ENCODE results near the gene CNIH3. TPM values are rescaled to one million over a fixed set of nuclear protein-coding genes. Genes with fewer than 3 reads are reported as not detected.

CNIH3 gene
- total and polyA plus RNA-seq, 8 donors = 0.45 to 18.7 (median 3.1) TPM; not detected in 1

GRCh38 chr1:224669403-224669802 lies 53.3 kb downstream of the CNIH3 start:
- intact Hi-C loops (cut with DNase I; ENCODE audit: low total_unique reads) = no loop called here
- no peaks in the 10 kb centered on the region for H3K9me3 ChIP-seq
- H3K36me3 ChIP-seq = no peaks in the 10 kb centered on the region
- H3K27me3 ChIP-seq = no peaks in the 10 kb centered on the region
- no peaks in the 10 kb centered on the region for H3K4me1 ChIP-seq
- TF ChIP-seq POLR2AphosphoS5 (IDR thresholded peaks at IDR 0.05) (no peak), EP300 (IDR thresholded peaks at IDR 0.05) (no peak), POLR2A (IDR thresholded peaks at IDR 0.05) (no peak)
- TF ChIP-seq, protein P1, sequence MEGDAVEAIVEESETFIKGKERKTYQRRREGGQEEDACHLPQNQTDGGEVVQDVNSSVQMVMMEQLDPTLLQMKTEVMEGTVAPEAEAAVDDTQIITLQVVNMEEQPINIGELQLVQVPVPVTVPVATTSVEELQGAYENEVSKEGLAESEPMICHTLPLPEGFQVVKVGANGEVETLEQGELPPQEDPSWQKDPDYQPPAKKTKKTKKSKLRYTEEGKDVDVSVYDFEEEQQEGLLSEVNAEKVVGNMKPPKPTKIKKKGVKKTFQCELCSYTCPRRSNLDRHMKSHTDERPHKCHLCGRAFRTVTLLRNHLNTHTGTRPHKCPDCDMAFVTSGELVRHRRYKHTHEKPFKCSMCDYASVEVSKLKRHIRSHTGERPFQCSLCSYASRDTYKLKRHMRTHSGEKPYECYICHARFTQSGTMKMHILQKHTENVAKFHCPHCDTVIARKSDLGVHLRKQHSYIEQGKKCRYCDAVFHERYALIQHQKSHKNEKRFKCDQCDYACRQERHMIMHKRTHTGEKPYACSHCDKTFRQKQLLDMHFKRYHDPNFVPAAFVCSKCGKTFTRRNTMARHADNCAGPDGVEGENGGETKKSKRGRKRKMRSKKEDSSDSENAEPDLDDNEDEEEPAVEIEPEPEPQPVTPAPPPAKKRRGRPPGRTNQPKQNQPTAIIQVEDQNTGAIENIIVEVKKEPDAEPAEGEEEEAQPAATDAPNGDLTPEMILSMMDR (IDR thresholded peaks at IDR 0.05) = no peak
- DNase-seq = no peak
- H3K4me3 ChIP-seq = no peak overlapping the region
- 77 to 83% (median 79%) methylated on average over 3 of the region's 3 CpGs for WGBS, 5 donors
- H3K27ac ChIP-seq = no peak overlapping the region

DNA sequence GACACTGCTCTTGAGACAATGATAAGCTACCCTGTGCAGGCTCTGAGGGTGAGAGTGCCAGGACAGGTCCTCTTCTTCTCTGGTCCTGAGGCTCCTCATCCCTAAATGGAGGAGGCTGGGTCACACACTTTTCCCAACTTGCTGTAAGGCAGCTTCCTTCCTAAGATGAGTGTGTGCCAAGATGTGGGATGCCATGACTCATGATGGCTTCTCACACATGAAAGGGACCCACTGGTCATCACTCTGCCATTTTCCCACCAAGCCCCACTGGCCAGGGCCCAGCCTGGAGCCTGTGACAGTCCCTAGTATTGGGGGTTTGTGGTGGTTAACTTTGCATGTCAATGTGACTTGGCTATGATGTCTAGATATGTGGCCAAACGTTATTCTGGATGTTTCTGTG lies 54.4 kb downstream of the CNIH3 start:
- WGBS, 5 donors = 54 to 70% (median 64%) methylated on average over 1 of the region's 1 CpG
- H3K36me3 ChIP-seq = no peaks in the 10 kb centered on the region
- no peak overlapping the region for H3K4me3 ChIP-seq
- H3K4me1 ChIP-seq = no peaks in the 10 kb centered on the region
- DNase-seq = no peak
- intact Hi-C loops (cut with DNase I; ENCODE audit: low total_unique reads) = no loop called here
- TF ChIP-seq POLR2AphosphoS5 (IDR thresholded peaks at IDR 0.05) (no peak), POLR2A (IDR thresholded peaks at IDR 0.05) (no peak), EP300 (IDR thresholded peaks at IDR 0.05) (no peak)
- TF ChIP-seq, protein P1 (IDR thresholded peaks at IDR 0.05) = no peak
- no peaks in the 10 kb centered on the region for H3K9me3 ChIP-seq
- no peak overlapping the region for H3K27ac ChIP-seq
- no peaks in the 10 kb centered on the region for H3K27me3 ChIP-seq

GRCh38 chr1:224671076-224671475 lies 55.0 kb downstream of the CNIH3 start:
- Histone ChIP-seq H3K27me3 (no peaks in the 10 kb centered on the region), H3K27ac (no peak overlapping the region), H3K9me3 (no peaks in the 10 kb centered on the region), H3K4me3 (no peak overlapping the region), H3K4me1 (no peaks in the 10 kb centered on the region), H3K36me3 (no peaks in the 10 kb centered on the region)
- TF ChIP-seq, protein P1 (IDR thresholded peaks at IDR 0.05) = no peak
- no peak for TF ChIP-seq POLR2AphosphoS5 (IDR thresholded peaks at IDR 0.05)
- TF ChIP-seq POLR2A (IDR thresholded peaks at IDR 0.05) = no peak
- no peak for TF ChIP-seq EP300 (IDR thresholded peaks at IDR 0.05)
- intact Hi-C loops (cut with DNase I; ENCODE audit: low total_unique reads) = no loop called here
- no peak for DNase-seq
- 57 to 87% (median 67%) methylated on average over 1 of the region's 1 CpG for WGBS, 5 donors

DNA sequence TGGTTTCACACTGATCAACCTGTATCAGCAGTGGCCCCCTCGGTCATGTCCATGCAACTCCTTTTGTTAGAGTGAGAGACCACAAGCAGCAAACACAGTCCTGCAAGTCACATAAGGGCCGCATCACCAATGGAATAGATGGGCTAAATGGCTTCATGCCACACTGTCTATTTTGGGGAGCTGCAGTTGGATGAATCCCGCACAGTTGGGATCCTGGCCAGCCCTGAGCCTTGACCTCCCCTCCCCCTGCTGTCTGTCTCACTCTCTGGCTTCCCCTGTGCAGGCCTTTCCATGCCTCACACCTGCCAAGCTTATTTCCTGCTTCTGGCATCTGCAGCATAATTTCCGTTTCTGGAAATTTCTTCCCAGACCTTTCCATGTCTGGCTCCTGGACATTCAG lies 57.0 kb downstream of the CNIH3 start:
- Histone ChIP-seq H3K27me3 (no peaks in the 10 kb centered on the region), H3K36me3 (no peaks in the 10 kb centered on the region), H3K9me3 (no peaks in the 10 kb centered on the region), H3K4me1 (no peaks in the 10 kb centered on the region), H3K27ac (no peak overlapping the region), H3K4me3 (no peak overlapping the region)
- peak in 1 of 2 donors; percentile 23 for DNase-seq
- 67 to 85% (median 76%) methylated on average over 4 of the region's 4 CpGs for WGBS, 5 donors
- intact Hi-C loops (cut with DNase I; ENCODE audit: low total_unique reads) = no loop called here
- TF ChIP-seq POLR2A (IDR thresholded peaks at IDR 0.05) (no peak), POLR2AphosphoS5 (IDR thresholded peaks at IDR 0.05) (no peak), EP300 (IDR thresholded peaks at IDR 0.05) (no peak)
- TF ChIP-seq, protein P1 (IDR thresholded peaks at IDR 0.05) = no peak
